ENCODE results near the gene ZNF232. TPM values are rescaled to one million over a fixed set of nuclear protein-coding genes. Genes with fewer than 3 reads are reported as not detected.
A peak's percentile ranks its signal among the peaks of the same experiment; 100 is the strongest.
"Not testable (repeated sequence)": the region's sequence is repeated elsewhere in the genome, so short reads cannot be mapped to it uniquely, and the experiment has no call there.

Gene ZNF232
- total and polyA plus RNA-seq, 5 donors from 2014 or later: 4.6 to 12.3 (median 8.0) TPM

GRCh38 chr17:5122056-5122455 is 10.4 kb upstream of the ZNF232 start:
- not testable (repeated sequence) for ATAC-seq (ENCODE audit: low read depth in 2 of 2); H3K4me3 ChIP-seq (ENCODE audit: low read depth, low read length); H3K27ac Mint-ChIP-seq; H3K9me3 Mint-ChIP-seq; H3K36me3 ChIP-seq (ENCODE audit: control insufficient read depth, insufficient read depth, low read length); H3K4me1 Mint-ChIP-seq; DNase-seq; H3K27me3 ChIP-seq (ENCODE audit: control insufficient read depth, insufficient read depth, low read length); H3K4me1 ChIP-seq (ENCODE audit: control insufficient read depth, insufficient read depth, low read length, poor library complexity, severe bottlenecking); H3K9me3 ChIP-seq (ENCODE audit: control insufficient read depth in 2 of 2, low read length in 2 of 2); H3K36me3 Mint-ChIP-seq; H3K27ac ChIP-seq (ENCODE audit: insufficient read depth, low read length, poor library complexity, severe bottlenecking)
- peaks cover 40% of the 10 kb centered on the region for H3K27me3 Mint-ChIP-seq
- H3K4me3 Mint-ChIP-seq: peak overlapping the region in 2 of 4 donors; percentile 21 to 39

- peaks cover 5% of the 10 kb centered on the region for H3K4me1 ChIP-seq (ENCODE audit: control insufficient read depth, insufficient read depth, low read length, poor library complexity, severe bottlenecking)
- peaks cover 0 to 2% (median 0%) of the 10 kb centered on the region in 7 donors for H3K9me3 Mint-ChIP-seq
- DNase-seq (no peak), ATAC-seq (ENCODE audit: low read depth in 2 of 2) (no peak)
- no peaks in the 10 kb centered on the region for H3K36me3 ChIP-seq (ENCODE audit: control insufficient read depth, insufficient read depth, low read length)
- peaks cover 48% of the 10 kb centered on the region for H3K27me3 Mint-ChIP-seq
- no peak overlapping the region for H3K4me3 Mint-ChIP-seq
- H3K27ac ChIP-seq (ENCODE audit: insufficient read depth, low read length, poor library complexity, severe bottlenecking): no peak overlapping the region
- H3K36me3 Mint-ChIP-seq: no peaks in the 10 kb centered on the region
- H3K4me3 ChIP-seq (ENCODE audit: low read depth, low read length): no peak overlapping the region
- no peaks in the 10 kb centered on the region for H3K9me3 ChIP-seq (ENCODE audit: control insufficient read depth in 2 of 2, low read length in 2 of 2)
- H3K27ac Mint-ChIP-seq: no peak overlapping the region
- peaks cover 0 to 11% (median 0%) of the 10 kb centered on the region in 4 donors for H3K4me1 Mint-ChIP-seq
- H3K27me3 ChIP-seq (ENCODE audit: control insufficient read depth, insufficient read depth, low read length): peaks cover 11% of the 10 kb centered on the region
These were observed 9.6 kb upstream of the ZNF232 start for GRCh38 chr17:5121186-5121841.

GRCh38 chr17:5120436-5121185 is 8.9 kb upstream of the ZNF232 start:
- not testable (repeated sequence) for H3K9me3 Mint-ChIP-seq; H3K4me1 ChIP-seq (ENCODE audit: control insufficient read depth, insufficient read depth, low read length, poor library complexity, severe bottlenecking); ATAC-seq (ENCODE audit: low read depth in 2 of 2); H3K9me3 ChIP-seq (ENCODE audit: control insufficient read depth in 2 of 2, low read length in 2 of 2); H3K27ac Mint-ChIP-seq; DNase-seq; H3K4me3 Mint-ChIP-seq; H3K27ac ChIP-seq (ENCODE audit: insufficient read depth, low read length, poor library complexity, severe bottlenecking); H3K36me3 Mint-ChIP-seq; H3K4me3 ChIP-seq (ENCODE audit: low read depth, low read length); H3K36me3 ChIP-seq (ENCODE audit: control insufficient read depth, insufficient read depth, low read length)
- Mint-ChIP-seq H3K4me1 (peaks cover 0 to 12% (median 0%) of the 10 kb centered on the region in 4 donors), H3K27me3 (peaks cover 49% of the 10 kb centered on the region)
- peaks cover 11% of the 10 kb centered on the region for H3K27me3 ChIP-seq (ENCODE audit: control insufficient read depth, insufficient read depth, low read length)

GRCh38 chr17:5120036-5120435 is 8.4 kb upstream of the ZNF232 start:
- peaks cover 5% of the 10 kb centered on the region for H3K4me1 ChIP-seq (ENCODE audit: control insufficient read depth, insufficient read depth, low read length, poor library complexity, severe bottlenecking)
- H3K27me3 Mint-ChIP-seq: peaks cover 49% of the 10 kb centered on the region
- peaks cover 0 to 12% (median 0%) of the 10 kb centered on the region in 4 donors for H3K4me1 Mint-ChIP-seq

GRCh38 chr17:5118219-5118618 is 6.5 kb upstream of the ZNF232 start:
- Histone ChIP-seq H3K9me3 (ENCODE audit: control insufficient read depth in 2 of 2, low read length in 2 of 2) (no peaks in the 10 kb centered on the region), H3K27ac (ENCODE audit: insufficient read depth, low read length, poor library complexity, severe bottlenecking) (no peak overlapping the region), H3K4me3 (ENCODE audit: low read depth, low read length) (no peak overlapping the region), H3K27me3 (ENCODE audit: control insufficient read depth, insufficient read depth, low read length) (peaks cover 13% of the 10 kb centered on the region), H3K36me3 (ENCODE audit: control insufficient read depth, insufficient read depth, low read length) (no peaks in the 10 kb centered on the region), H3K4me1 (ENCODE audit: control insufficient read depth, insufficient read depth, low read length, poor library complexity, severe bottlenecking) (peaks cover 5% of the 10 kb centered on the region)
- DNase-seq (no peak), ATAC-seq (ENCODE audit: low read depth in 2 of 2) (no peak)
- H3K27ac Mint-ChIP-seq: no peak overlapping the region
- peaks cover 47% of the 10 kb centered on the region for H3K27me3 Mint-ChIP-seq
- H3K4me3 Mint-ChIP-seq: peak overlapping the region in 1 of 4 donors; percentile 28
- H3K4me1 Mint-ChIP-seq: peaks cover 0 to 15% (median 7%) of the 10 kb centered on the region in 4 donors
- H3K9me3 Mint-ChIP-seq: peaks cover 0 to 2% (median 0%) of the 10 kb centered on the region in 7 donors
- peaks cover 12% of the 10 kb centered on the region for H3K36me3 Mint-ChIP-seq

More at GRCh38 chr17:5120036-5120435, 8.4 kb upstream of the ZNF232 start:
- ATAC-seq (ENCODE audit: low read depth in 2 of 2): no peak
- no peak for DNase-seq
- Mint-ChIP-seq H3K4me3 (no peak overlapping the region), H3K9me3 (peaks cover 0 to 2% (median 0%) of the 10 kb centered on the region in 7 donors), H3K36me3 (no peaks in the 10 kb centered on the region), H3K27ac (no peak overlapping the region)
- Histone ChIP-seq H3K27ac (ENCODE audit: insufficient read depth, low read length, poor library complexity, severe bottlenecking) (no peak overlapping the region), H3K27me3 (ENCODE audit: control insufficient read depth, insufficient read depth, low read length) (peaks cover 13% of the 10 kb centered on the region), H3K4me3 (ENCODE audit: low read depth, low read length) (no peak overlapping the region), H3K9me3 (ENCODE audit: control insufficient read depth in 2 of 2, low read length in 2 of 2) (no peaks in the 10 kb centered on the region), H3K36me3 (ENCODE audit: control insufficient read depth, insufficient read depth, low read length) (no peaks in the 10 kb centered on the region)

- Histone ChIP-seq H3K4me3 (ENCODE audit: low read depth, low read length) (no peak within 1 kb of the TSS), H3K9me3 (ENCODE audit: control insufficient read depth in 2 of 2, low read length in 2 of 2) (no peaks in the 10 kb centered on the region), H3K4me1 (ENCODE audit: control insufficient read depth, insufficient read depth, low read length, poor library complexity, severe bottlenecking) (peaks cover 14% of the 10 kb centered on the region), H3K27me3 (ENCODE audit: control insufficient read depth, insufficient read depth, low read length) (peaks cover 11% of the 10 kb centered on the region), H3K36me3 (ENCODE audit: control insufficient read depth, insufficient read depth, low read length) (no peaks in the 10 kb centered on the region), H3K27ac (ENCODE audit: insufficient read depth, low read length, poor library complexity, severe bottlenecking) (no peak within 1 kb of the TSS)
- peaks cover 2 to 28% (median 14%) of the 10 kb centered on the region in 4 donors for H3K4me1 Mint-ChIP-seq
- no peak for ATAC-seq (ENCODE audit: low read depth in 2 of 2)
- peaks cover 12% of the 10 kb centered on the region for H3K36me3 Mint-ChIP-seq
- peak within 1 kb of the TSS in 1 of 4 donors; percentile 68 for H3K4me3 Mint-ChIP-seq
- H3K27me3 Mint-ChIP-seq: peaks cover 40% of the 10 kb centered on the region
- DNase-seq: no peak
- H3K27ac Mint-ChIP-seq: no peak within 1 kb of the TSS
- peaks cover 0 to 2% (median 0%) of the 10 kb centered on the region in 7 donors for H3K9me3 Mint-ChIP-seq
These were observed 4.3 kb upstream of the ZNF232 start, which contains the start of gene USP6 for GRCh38 chr17:5115673-5116651. Gene USP6, plus strand, starts transcription at chr17:5116032. Its CDS starts 14,336 bp downstream, at chr17:5130368.

- peaks cover 2% of the 10 kb centered on the region for H3K27me3 ChIP-seq (ENCODE audit: control insufficient read depth, insufficient read depth, low read length)
- H3K4me3 Mint-ChIP-seq: peak overlapping the region; percentile 87 to 93 (median 91)
- DNase-seq: peak in 1 of 3 donors; percentile 19
These were observed 862 bp downstream of the ZNF232 start for GRCh38 chr17:5110816-5111215.

More at GRCh38 chr17:5110816-5111215, 862 bp downstream of the ZNF232 start:
- ATAC-seq (ENCODE audit: low read depth in 2 of 2): no peak
- H3K4me1 ChIP-seq (ENCODE audit: control insufficient read depth, insufficient read depth, low read length, poor library complexity, severe bottlenecking): peaks cover 21% of the 10 kb centered on the region
- Mint-ChIP-seq H3K9me3 (peaks cover 0 to 6% (median 2%) of the 10 kb centered on the region in 7 donors), H3K27ac (peak overlapping the region; percentile 70 to 92 (median 85)), H3K4me1 (peaks cover 16 to 50% (median 34%) of the 10 kb centered on the region in 4 donors), H3K27me3 (peaks cover 10% of the 10 kb centered on the region), H3K36me3 (peaks cover 39% of the 10 kb centered on the region)
- H3K4me3 ChIP-seq (ENCODE audit: low read depth, low read length): peak overlapping the region; percentile 89
- H3K27ac ChIP-seq (ENCODE audit: insufficient read depth, low read length, poor library complexity, severe bottlenecking): peak overlapping the region; percentile 57
- H3K9me3 ChIP-seq (ENCODE audit: control insufficient read depth in 2 of 2, low read length in 2 of 2): no peaks in the 10 kb centered on the region
- H3K36me3 ChIP-seq (ENCODE audit: control insufficient read depth, insufficient read depth, low read length): peaks cover 24% of the 10 kb centered on the region
